ENCODE data around the gene MUC5B.

MUC5B gene

DNA sequence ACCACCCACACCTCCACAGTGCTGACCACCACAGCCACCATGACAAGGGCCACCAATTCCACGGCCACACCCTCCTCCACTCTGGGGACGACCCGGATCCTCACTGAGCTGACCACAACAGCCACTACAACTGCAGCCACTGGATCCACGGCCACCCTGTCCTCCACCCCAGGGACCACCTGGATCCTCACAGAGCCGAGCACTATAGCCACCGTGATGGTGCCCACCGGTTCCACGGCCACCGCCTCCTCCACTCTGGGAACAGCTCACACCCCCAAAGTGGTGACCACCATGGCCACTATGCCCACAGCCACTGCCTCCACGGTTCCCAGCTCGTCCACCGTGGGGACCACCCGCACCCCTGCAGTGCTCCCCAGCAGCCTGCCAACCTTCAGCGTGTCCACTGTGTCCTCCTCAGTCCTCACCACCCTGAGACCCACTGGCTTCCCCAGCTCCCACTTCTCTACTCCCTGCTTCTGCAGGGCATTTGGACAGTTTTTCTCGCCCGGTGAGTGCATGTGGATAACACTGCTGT lies 28.4 kb downstream of the MUC5B start:
- H3K4me3 ChIP-seq (replicated peaks; ENCODE audit: low read depth, low read length), result no peak overlapping the region
- DNase-seq (ENCODE audit: low read depth), result no peak
- TF ChIP-seq, protein P1, sequence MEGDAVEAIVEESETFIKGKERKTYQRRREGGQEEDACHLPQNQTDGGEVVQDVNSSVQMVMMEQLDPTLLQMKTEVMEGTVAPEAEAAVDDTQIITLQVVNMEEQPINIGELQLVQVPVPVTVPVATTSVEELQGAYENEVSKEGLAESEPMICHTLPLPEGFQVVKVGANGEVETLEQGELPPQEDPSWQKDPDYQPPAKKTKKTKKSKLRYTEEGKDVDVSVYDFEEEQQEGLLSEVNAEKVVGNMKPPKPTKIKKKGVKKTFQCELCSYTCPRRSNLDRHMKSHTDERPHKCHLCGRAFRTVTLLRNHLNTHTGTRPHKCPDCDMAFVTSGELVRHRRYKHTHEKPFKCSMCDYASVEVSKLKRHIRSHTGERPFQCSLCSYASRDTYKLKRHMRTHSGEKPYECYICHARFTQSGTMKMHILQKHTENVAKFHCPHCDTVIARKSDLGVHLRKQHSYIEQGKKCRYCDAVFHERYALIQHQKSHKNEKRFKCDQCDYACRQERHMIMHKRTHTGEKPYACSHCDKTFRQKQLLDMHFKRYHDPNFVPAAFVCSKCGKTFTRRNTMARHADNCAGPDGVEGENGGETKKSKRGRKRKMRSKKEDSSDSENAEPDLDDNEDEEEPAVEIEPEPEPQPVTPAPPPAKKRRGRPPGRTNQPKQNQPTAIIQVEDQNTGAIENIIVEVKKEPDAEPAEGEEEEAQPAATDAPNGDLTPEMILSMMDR (IDR thresholded peaks at IDR 0.05; ENCODE audit: low read length, missing control alignments), result no peak

DNA sequence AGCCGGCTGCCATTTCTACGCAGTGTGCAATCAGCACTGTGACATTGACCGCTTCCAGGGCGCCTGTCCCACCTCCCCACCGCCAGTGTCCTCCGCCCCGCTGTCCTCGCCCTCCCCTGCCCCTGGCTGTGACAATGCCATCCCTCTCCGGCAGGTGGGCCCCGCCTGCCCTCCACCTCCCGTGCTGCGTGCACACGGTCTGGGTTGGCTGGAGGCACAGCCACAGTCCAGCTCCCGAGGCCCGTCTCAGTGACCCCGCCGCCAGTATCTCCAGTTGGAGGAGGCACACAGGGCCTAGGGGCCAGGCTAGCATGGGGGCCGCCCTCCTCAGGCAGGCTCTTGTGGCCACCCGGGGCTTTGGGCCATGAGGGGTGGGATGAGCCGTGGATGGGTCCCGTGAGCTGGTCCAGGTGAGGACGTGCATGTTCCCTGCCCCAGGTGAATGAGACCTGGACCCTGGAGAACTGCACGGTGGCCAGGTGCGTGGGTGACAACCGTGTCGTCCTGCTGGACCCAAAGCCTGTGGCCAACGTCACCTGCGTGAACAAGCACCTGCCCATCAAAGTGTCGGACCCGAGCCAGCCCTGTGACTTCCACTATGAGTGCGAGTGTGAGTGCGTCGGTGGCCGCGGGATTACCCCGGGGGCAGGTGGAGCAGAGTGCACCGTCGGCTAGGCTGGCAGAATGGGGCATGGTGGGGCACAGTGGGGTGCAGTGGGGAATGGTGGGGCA lies 29.7 kb downstream of the MUC5B start:
- DNase-seq (ENCODE audit: low read depth), result no peak
- H3K4me3 ChIP-seq (replicated peaks; ENCODE audit: low read depth, low read length), result no peak overlapping the region
- TF ChIP-seq, protein P1 (IDR thresholded peaks at IDR 0.05; ENCODE audit: low read length, missing control alignments), result no peak

GRCh38 chr11:1253103-1253485 lies 30.2 kb downstream of the MUC5B start:
- no peak overlapping the region for H3K4me3 ChIP-seq (replicated peaks; ENCODE audit: low read depth, low read length)
- DNase-seq (ENCODE audit: low read depth), result no peak
- TF ChIP-seq, protein P1 (IDR thresholded peaks at IDR 0.05; ENCODE audit: low read length, missing control alignments), result no peak

- TF ChIP-seq, protein P1 (IDR thresholded peaks at IDR 0.05; ENCODE audit: low read length, missing control alignments), result no peak
- no peak for DNase-seq (ENCODE audit: low read depth)
- H3K4me3 ChIP-seq (replicated peaks; ENCODE audit: low read depth, low read length), result no peak overlapping the region
Measured at GRCh38 chr11:1254086-1254648, 31.3 kb downstream of the MUC5B start.

- TF ChIP-seq, protein P1 (IDR thresholded peaks at IDR 0.05; ENCODE audit: low read length, missing control alignments), result no peak
- DNase-seq (ENCODE audit: low read depth), result no peak
- no peak overlapping the region for H3K4me3 ChIP-seq (replicated peaks; ENCODE audit: low read depth, low read length)
Measured at GRCh38 chr11:1254733-1255132, 31.9 kb downstream of the MUC5B start.

DNA sequence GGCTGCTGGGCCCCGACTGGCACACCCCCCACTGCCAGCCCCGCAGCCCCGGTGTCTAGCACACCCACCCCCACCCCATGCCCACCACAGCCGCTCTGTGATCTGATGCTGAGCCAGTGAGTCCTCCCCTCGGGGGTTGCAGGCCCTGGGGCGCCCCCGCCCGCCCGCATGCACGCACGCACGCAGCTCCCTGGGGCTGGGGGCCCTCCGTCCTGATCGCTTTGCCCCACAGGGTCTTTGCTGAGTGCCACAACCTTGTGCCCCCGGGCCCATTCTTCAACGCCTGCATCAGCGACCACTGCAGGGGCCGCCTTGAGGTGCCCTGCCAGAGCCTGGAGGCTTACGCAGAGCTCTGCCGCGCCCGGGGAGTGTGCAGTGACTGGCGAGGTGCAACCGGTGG lies 32.3 kb downstream of the MUC5B start:
- no peak overlapping the region for H3K4me3 ChIP-seq (replicated peaks; ENCODE audit: low read depth, low read length)
- TF ChIP-seq, protein P1 (IDR thresholded peaks at IDR 0.05; ENCODE audit: low read length, missing control alignments), result no peak
- DNase-seq (ENCODE audit: low read depth), result no peak

Measured in fibroblast of pulmonary artery (primary cell).